A549 (cell line): Measurements from ENCODE around the gene KIFC3. TPM values are rescaled to one million over a fixed set of nuclear protein-coding genes. Genes with fewer than 3 reads are reported as not detected.

Source experiments
- ATAC-seq, 2 experiments: fragments of 200-7000 bp in 1 of 2; fragments of >200 bp in 1 of 2; cut with Nextera tagmentation in 1 of 2; cut with Tn5 transposase in 1 of 2; 3 replicates each; pipeline versions ENCODE4 v1.8.0 to v1.9.1; 2018 to 2020; ENCODE audit warnings: mild to moderate bottlenecking in 1 of 2, moderate library complexity in 1 of 2
- CTCF ChIA-PET: fragments of 300-600 bp; sonication (Branson Sonifier 250); formaldehyde crosslinking; extraction: SDS; loops from one replicate; lab custom pipeline; 2021; ENCODE audit warnings: antibody characterized with exemption, inconsistent platforms; lab: Yijun Ruan, JAX
- POLR2A ChIA-PET: fragments of 350-600 bp; formaldehyde crosslinking; extraction: SDS; loops from one replicate; lab custom pipeline; 2021; ENCODE audit warnings: antibody characterized with exemption, inconsistent platforms; lab: Yijun Ruan, JAX
- DNase-seq, 2 experiments: peaks; one replicate each; pipeline versions ENCODE4 v3.0.0 to v3.0.0-alpha.2; 2011 to 2016; ENCODE audit warnings: low read depth in 1 of 2, low spot score in 1 of 2
- FAIRE-seq: peaks from 2 replicates; lab custom pipeline; 2011; peaks lifted over from hg19 to GRCh38; lab: Jason Lieb, UNC
- H3K27ac ChIP-seq, 2 experiments: fragments of >200 bp; sonication (Bioruptor Twin); formaldehyde crosslinking; 3 replicates each; pipeline ENCODE4 v1.5.1; 2016 to 2017
- H3K4me1 ChIP-seq: fragments of >200 bp; sonication (Bioruptor Twin); formaldehyde crosslinking; 3 replicates; pipeline ENCODE4 v1.6.1; 2016
- H3K4me2 ChIP-seq: fragments of >200 bp; sonication (Bioruptor Twin); formaldehyde crosslinking; 3 replicates; pipeline ENCODE4 v1.6.1; 2016
- H3K4me3 ChIP-seq: fragments of >200 bp; sonication (Bioruptor Twin); formaldehyde crosslinking; 3 replicates; pipeline ENCODE4 v1.5.1; 2016
- H3K9me3 ChIP-seq: fragments of >200 bp; sonication (Bioruptor Twin); formaldehyde crosslinking; 3 replicates; pipeline ENCODE4 v1.6.1; 2016
- ATOH8 ChIP-seq: fragments of 250-450 bp; sonication (Bioruptor Pico); IDR thresholded peaks from 2 replicates; pipeline ENCODE4 v1.5.0; 2020; ENCODE audit warnings: low read depth, mild to moderate bottlenecking, moderate library complexity
- E2F6 ChIP-seq: IDR thresholded peaks from 2 replicates; pipeline ENCODE4 v1.6.1; 2012; ENCODE audit warnings: low read depth, borderline replicate concordance
- EHF ChIP-seq: fragments of 250-450 bp; sonication (Bioruptor Pico); IDR thresholded peaks from 2 replicates; pipeline ENCODE4 v1.5.0; 2020; ENCODE audit warnings: mild to moderate bottlenecking
- ESRRA ChIP-seq: fragments of 150-350 bp; IDR thresholded peaks from 2 replicates; pipeline ENCODE4 v1.6.1; 2014; ENCODE audit warnings: mild to moderate bottlenecking, low read length, borderline replicate concordance
- HOXB5 ChIP-seq: fragments of 250-450 bp; sonication (Bioruptor Pico); IDR thresholded peaks from 2 replicates; pipeline ENCODE4 v1.5.0; 2020; ENCODE audit warnings: mild to moderate bottlenecking, moderate library complexity
- JUN ChIP-seq, 2 experiments: fragments of >200 bp; sonication (Bioruptor Twin); formaldehyde crosslinking; IDR thresholded peaks; 2 replicates in 1 of 2; 3 replicates in 1 of 2; pipeline ENCODE4 v1.6.1; 2016 to 2017
- MAFK ChIP-seq: fragments of 450-650 bp; IDR thresholded peaks from 2 replicates; pipeline ENCODE4 v1.6.1; 2014; ENCODE audit not compliant: partially characterized antibody
- MAZ ChIP-seq: fragments of 150-350 bp; IDR thresholded peaks from 2 replicates; pipeline ENCODE4 v1.6.1; 2014; ENCODE audit warnings: antibody characterized with exemption, low read depth, low read length, borderline replicate concordance
- MYC ChIP-seq: IDR thresholded peaks from 2 replicates; pipeline ENCODE4 v1.6.1; 2012; ENCODE audit warnings: mild to moderate bottlenecking, inconsistent platforms, low read length, improper control_type of control experiment, borderline replicate concordance
- NFE2L2 ChIP-seq: fragments of 150-350 bp; conservative IDR thresholded peaks from 2 replicates; pipeline ENCODE4 v1.6.1; 2014; ENCODE audit warnings: low read length
- NPAS2 ChIP-seq: fragments of 250-450 bp; sonication (Bioruptor Pico); IDR thresholded peaks from 2 replicates; pipeline ENCODE4 v1.8.0; 2022; ENCODE audit warnings: mild to moderate bottlenecking, moderate library complexity, borderline replicate concordance
- PBX3 ChIP-seq: IDR thresholded peaks from 2 replicates; pipeline ENCODE4 v1.6.1; 2012
- PHF8 ChIP-seq: fragments of 200-600 bp; sonication (generic); IDR thresholded peaks from 2 replicates; pipeline ENCODE4 v1.6.1; 2016; ENCODE audit warnings: low read depth, mild to moderate bottlenecking, antibody characterized with exemption, moderate library complexity, borderline replicate concordance
- POLR2AphosphoS2 ChIP-seq: conservative IDR thresholded peaks from 2 replicates; pipeline ENCODE4 v1.6.1; 2012; ENCODE audit warnings: low read length, improper control_type of control experiment, inconsistent platforms
- SMC3 ChIP-seq: fragments of >200 bp; sonication (Bioruptor Twin); formaldehyde crosslinking; IDR thresholded peaks from 3 replicates; pipeline ENCODE4 v1.6.1; 2018; ENCODE audit warnings: inconsistent platforms
- USF2 ChIP-seq: fragments of 450-650 bp; IDR thresholded peaks from 2 replicates; pipeline ENCODE4 v1.6.1; 2014; ENCODE audit warnings: antibody characterized with exemption
- WGBS: methylation state at CpG from one replicate; pipeline ENCODE4 v1.1.6; 2017; ENCODE audit errors: missing lambda C conversion rate; 5-methylcytosine and 5-hydroxymethylcytosine counted together
- polyA plus RNA-seq, 4 experiments: library from polyadenylated mRNA; depleted of rRNA in 3 of 4; stranded (reverse); fragments of >200 nt; fragmentation: RNase III in 1 of 4; extraction: RNeasy Plus Mini Kit Qiagen cat#74134 plus additional on column Dnase treatment in 1 of 4; gene quantifications; 2 replicates in 3 of 4; 3 replicates in 1 of 4; pipeline ENCODE4 v1.2.3, GENCODE V29; 2011 to 2017
- TF ChIP-seq, protein P1 (sequence below): fragments of >200 bp; sonication (Bioruptor Twin); formaldehyde crosslinking; IDR thresholded peaks from 2 replicates; pipeline ENCODE4 v1.6.1; 2016

Gene KIFC3
- polyA plus RNA-seq, 2 of the 4 experiments (the other 2 are of a cell fraction) = 128 to 178 TPM

DNA sequence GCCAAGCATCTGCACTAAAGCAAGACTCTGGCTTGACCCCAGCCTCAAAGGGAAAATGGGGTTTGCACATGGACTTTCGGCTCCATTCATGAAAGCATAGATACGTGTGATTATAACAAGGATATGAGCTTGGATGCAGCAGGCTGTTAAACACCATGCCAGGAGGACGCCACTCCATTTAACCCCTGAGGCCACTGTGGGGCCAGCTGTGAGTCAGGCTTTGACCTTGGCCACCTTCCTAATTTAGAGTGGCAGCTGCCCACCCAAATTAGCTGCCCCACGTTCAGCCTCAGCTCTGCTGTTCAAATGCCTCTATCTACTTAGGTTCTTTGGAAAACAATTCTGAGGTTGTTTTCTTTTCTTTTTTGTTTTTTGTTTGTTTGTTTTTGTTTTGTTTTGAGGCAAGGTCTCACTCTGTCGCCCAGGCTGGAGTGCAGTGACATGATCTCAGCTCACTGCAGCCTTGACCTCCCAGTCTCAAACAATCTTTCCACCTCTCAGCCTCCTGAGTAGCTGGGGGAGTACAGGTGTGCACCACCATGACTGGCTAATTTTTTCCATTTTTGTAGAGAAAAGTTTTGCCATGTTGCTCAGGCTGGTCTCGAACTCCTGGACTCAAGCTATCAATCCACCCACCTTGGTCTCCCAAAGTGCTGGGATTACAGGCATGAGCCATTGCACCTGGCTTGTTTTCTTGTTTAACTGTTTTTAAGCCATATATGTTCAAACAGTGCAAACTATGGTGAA lies 23.2 kb upstream of the KIFC3 start:
- Histone ChIP-seq H3K4me2 (0 out of 3 replicates have a peak overlapping the region, but pooled peaks have one; percentile 11), H3K4me3 (no peak overlapping the region), H3K4me1 (peaks cover 69% of the 10 kb centered on the region), H3K9me3 (no peaks in the 10 kb centered on the region), H3K27ac (peak overlapping the region; percentile 25 to 66; a peak in 4 of 6 replicates)
- ChIA-PET POLR2A (no interaction called here), CTCF (interaction anchor here (1.1 to 1.2 kb wide), 2 partner anchors 13 to 73 kb away, joined by 4 read pairs; no protein-coding TSS in a partner anchor)
- TF ChIP-seq PBX3 (no peak), NFE2L2 (0 out of 2 replicates have a peak, but pooled peaks have one; percentile 9), PHF8 (no peak), ESRRA (no peak), ATOH8 (CRISPR knock-in tag) (no peak)
- ATAC-seq (no peak), FAIRE-seq (peak; percentile 13), DNase-seq (no peak)
- WGBS = 75% methylated on average over 6 of the region's 6 CpGs

DNA sequence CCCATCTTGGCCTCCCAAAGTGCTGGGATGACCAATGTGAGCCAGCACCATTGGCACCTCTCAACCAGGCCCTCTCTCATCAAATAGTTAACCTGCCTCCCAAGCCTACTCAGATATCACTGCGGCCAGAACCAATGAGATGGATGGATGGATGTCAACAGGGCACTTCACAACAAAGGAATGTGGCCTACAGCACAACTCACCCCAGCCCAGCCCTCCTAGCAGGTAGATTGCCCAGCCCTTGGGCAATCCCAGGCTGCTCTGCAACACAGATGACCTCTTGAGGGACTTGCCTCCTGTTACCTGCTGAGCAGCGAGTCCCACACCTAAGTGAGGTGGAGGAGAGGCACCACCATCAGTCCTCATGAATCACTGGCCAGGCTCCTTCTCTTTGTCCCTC lies 22.6 kb upstream of the KIFC3 start:
- no peak for FAIRE-seq
- no peak overlapping the region for H3K4me3 ChIP-seq
- WGBS = 100% methylated on average over 1 of the region's 2 CpGs
- ChIA-PET POLR2A (no interaction called here), CTCF (interaction anchor here (1.2 kb wide), 1 partner anchor 12 kb away, joined by 4 read pairs; no protein-coding TSS in a partner anchor)
- peaks cover 68% of the 10 kb centered on the region for H3K4me1 ChIP-seq
- no peaks in the 10 kb centered on the region for H3K9me3 ChIP-seq
- H3K27ac ChIP-seq = peak overlapping the region; percentile 25 to 66; a peak in 4 of 6 replicates
- no peak for ATAC-seq
- H3K4me2 ChIP-seq = 0 out of 3 replicates have a peak overlapping the region, but pooled peaks have one; percentile 11
- no peak for DNase-seq
- TF ChIP-seq E2F6 (no peak), POLR2AphosphoS2 (no peak), HOXB5 (CRISPR knock-in tag) (no peak), NPAS2 (CRISPR knock-in tag) (no peak), JUN (IDR thresholded peaks at IDR 0.05) (no peak), MYC (no peak), MAFK (no peak), USF2 (no peak), MAZ (no peak)

- Histone ChIP-seq H3K4me1 (peaks cover 69% of the 10 kb centered on the region), H3K9me3 (no peaks in the 10 kb centered on the region), H3K27ac (peak overlapping the region; percentile 28 to 66; a peak in 5 of 6 replicates), H3K4me2 (peak overlapping the region; percentile 3; the same call in 1 of the 3 replicates), H3K4me3 (no peak overlapping the region)
- CTCF ChIA-PET = no interaction called here
- TF ChIP-seq EHF (CRISPR knock-in tag) (no peak), MYC (no peak), SMC3 (no peak)
- TF ChIP-seq, protein P1, sequence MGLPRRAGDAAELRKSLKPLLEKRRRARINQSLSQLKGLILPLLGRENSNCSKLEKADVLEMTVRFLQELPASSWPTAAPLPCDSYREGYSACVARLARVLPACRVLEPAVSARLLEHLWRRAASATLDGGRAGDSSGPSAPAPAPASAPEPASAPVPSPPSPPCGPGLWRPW = no peak
- 73% methylated on average over 5 of the region's 5 CpGs for WGBS
- FAIRE-seq = no peak
- no peak for ATAC-seq
- DNase-seq = no peak
- POLR2A ChIA-PET = no interaction called here
These were observed 21.5 kb upstream of the KIFC3 start for GRCh38 chr16:57823836-57824235.
